HG02938 (cell line): ENCODE measurements around the gene BAHCC1.
A peak's percentile ranks its signal among the peaks of the same experiment; 100 is the strongest.

Experiments used
- ATAC-seq: cut with Tn5 transposase; IDR thresholded peaks from one replicate; pipeline ENCODE4 v1.9.1; 2021; ENCODE audit warnings: mild to moderate bottlenecking, moderate library complexity; ENCODE audit not compliant: unreplicated experiment

The BAHCC1 gene

DNA sequence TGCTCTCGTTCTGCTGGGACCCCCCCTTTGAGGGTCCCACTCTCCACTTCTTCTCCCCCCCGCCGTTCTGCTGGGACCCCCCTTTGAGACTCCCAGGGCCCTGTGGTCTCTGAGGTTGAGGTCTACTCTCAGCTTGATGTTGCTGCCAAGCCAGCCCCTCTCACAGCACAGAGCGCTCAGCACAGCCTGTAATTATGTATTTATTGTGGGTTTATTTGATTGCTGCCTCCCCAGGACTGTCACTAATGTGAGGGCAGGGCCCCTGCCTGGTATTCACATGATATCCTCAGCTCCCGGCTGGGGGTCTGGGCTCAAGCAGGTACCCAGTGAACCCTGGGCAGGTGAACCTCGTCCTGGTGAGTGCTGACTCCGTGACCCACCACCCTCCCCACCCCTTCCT, 81.9 kb downstream of the BAHCC1 start:
- no peak for ATAC-seq

DNA sequence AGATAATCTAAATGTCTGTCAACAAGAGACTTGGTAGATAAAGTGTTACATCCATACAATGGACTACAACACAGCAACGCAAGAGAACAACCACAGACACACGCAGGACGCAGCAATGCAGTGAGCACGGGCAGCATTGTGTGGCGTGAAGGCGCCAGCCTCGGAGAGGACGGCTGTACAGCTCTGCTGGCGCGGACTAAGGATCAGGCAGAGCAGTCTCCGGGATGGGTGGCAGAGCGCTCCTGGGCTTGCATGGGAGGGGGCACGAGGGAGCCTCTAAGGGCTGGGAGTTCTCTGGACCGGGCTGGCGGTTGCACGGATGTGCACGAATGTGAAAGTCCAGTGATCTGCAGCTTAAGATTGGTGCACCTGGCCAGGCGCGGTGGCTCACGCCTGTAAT, 82.9 kb downstream of the BAHCC1 start:
- no peak for ATAC-seq

DNA sequence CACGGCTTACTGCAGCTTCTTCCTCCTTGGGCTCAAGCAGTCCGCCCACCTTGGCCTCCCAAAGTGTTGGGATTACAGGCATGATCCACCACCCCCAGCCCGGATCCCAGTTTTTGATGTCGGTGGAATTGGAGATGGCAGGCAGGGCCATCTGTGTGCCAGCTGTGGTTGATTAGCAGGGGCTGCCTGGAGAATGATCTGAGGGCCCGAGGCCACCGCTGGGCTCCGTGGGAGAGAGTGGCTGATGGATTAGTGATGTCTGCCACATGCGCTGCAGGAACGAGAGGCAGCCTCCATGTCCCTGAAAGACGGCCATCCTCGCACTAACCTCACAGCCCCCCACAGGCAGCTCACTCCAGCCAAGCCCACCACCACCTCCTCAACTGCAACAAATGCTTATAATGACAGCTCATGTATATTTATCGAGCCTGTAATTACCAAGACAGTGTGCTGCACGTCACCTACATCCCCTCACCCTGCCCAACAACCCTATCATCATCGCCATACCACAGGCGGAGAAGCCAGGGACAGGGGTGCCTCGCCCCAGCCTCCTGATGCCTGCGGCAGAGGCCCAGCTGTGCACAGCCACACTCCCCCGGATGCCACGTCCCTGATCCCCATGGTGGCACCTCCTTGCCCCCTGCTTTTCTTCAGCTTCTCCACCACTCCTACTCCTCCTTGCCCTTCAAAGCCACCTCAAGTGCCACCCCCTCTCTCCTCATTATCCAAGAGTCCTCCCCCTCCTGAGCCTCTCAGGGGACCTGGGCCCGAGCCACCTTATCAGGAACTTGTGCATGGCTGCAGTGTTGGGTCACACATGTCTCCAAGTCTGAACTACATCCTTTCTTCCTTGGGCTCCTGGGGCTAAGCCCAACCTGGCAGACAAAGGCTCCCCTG, 84.2 kb downstream of the BAHCC1 start:
- no peak for ATAC-seq

DNA sequence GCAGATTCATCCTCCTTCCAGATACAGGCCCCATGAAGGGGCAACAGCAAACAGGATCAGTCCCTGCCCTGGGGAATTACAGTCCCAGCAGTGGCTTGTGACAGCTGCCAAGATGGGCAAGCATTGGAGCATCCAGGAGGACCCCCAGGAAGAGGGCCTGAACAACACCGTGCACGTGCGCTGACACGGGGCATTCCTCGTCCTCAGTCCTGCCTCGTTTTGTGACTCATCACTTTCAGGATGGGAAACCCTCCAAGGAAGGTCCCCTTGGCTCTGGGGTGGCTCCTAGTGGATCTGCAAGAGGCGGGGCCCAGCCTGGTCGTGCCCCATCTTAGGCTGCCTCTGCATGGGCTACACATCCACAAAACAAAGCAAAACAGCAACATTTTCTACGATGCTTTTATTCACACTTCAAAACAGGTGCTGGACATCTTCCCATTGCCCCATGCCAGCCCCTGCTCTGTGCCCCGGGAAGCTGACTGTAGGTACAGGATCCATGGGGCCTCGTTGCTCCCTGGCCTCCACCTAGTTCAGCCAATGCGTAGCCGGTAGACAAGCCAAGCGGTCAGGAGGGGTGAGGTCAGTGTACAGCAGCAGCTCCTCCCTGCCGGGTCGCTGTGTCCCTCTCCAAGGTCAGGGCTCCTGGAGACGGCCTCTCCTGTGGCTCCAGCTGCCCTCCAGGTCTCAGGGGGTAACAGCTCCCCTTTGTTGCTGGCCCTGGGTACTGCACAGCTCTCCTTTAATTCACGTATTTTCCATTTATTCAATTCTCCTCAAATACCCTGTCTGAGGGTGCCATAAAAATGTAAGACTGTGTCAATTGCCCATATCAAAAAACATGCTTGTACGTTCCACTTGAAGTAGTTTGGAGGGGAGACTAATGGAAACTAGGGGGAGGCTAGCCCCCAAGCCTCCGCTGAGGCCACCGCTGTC, 85.1 kb downstream of the BAHCC1 start:
- no peak for ATAC-seq

DNA sequence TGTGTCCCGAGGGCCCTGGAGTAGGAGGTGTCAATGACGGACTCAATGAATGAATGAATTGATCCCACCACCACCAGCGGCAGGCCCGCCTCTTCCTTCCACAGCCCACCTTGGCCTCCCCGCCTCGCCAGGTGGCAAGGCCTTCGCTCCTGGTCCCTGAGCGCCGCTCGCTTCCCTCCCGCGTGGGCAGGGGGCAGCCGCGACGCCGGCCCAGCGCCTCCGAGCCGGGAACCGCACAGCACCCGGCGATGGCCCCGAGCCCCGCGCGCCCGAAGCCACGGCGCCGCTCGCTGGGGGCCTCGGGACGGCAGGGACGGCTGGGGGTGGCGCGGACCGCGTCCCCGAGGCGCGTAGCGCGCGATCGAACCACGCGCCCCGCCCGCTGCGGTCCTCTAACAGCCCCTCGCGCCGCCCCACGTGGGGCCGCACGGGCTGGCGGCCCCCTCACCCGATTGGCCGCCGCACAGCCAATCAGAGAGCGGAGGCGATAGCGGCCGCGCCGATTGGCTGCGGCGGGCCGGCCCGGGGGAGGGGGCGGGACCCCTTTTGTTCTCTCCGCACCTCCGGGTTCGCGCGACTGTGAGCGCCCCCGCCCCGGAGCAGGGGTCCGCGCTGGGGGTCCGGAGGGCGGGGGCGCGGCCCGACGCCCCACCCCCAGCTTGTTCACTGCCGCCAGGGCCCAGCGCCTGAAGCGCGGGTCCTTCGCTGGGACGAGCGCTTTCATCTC, 86.0 kb downstream of the BAHCC1 start:
- no peak for ATAC-seq

DNA sequence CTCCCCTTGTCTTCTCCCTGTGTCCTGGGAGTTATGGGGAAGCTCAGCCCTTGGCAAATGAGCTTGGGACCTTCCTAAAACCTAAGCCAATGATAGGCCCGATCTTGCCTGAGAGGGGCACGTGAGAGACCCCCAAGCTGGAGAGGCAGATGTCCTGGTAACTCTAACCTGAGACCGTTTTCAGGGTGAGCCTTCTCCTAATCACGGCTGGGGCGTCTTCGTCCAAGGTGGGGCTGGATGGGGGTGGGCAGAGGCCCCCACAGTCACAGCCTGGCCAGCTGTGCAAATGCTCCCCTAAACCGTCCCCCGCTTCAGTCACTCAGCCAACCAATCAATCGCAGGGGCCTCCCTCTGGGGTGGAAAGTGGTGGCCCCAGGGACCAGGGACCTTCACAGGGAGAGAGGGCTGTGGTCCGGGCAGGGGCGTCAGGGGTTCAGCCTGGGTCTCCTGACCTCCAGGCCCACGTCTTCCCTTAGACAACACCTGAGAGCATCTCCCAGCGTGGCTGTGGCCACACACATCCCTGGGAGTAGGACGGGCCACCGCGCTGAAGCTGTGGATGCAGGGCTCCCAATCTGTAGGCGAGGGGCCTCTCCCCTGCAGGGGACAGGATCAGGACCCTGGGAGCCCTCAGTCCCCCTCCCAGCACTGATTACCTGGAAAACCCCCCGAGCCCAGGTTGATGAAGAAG, 86.7 kb downstream of the BAHCC1 start:
- no peak for ATAC-seq

GRCh38 chr17:81482673-81483072, 87.4 kb downstream of the BAHCC1 start:
- no peak for ATAC-seq

DNA sequence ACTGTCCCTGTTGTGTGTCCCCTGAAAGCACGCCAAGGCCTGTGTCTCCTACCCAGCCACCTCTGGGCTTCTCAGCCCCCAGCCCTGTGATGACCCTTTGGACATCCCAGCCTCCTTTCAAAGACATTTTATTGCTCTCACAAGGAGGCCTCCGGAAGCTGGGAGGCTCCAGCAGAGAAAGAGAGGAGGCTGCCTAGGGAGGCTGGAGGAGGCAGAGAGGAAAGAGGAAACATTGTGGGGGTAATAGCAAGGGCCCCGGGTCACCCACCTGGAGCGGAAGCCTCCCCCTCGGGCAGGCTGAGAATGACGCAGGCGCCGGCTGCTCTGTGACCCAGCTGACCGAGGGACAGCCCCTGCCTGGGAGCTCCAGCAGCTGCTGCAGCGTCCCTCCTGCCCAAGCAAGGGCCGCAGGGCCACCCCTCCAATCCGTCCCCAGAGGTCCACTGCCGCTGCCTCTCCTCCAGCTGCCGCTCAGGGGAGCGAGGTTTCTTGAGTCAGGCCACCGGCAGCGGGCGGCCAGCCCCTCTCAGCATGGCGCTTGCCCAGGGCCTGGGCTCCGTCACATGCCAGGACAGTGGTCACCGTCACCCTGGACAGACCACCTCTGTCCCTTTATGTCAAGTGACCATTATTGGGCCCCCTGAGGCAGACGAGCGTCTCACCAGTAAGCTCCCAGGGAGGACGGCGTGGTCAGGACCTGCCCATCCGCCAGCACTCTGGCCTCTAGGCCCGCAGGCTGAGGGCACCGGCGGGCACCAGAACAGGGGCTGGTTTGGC, 88.0 kb downstream of the BAHCC1 start:
- ATAC-seq, result no peak

DNA sequence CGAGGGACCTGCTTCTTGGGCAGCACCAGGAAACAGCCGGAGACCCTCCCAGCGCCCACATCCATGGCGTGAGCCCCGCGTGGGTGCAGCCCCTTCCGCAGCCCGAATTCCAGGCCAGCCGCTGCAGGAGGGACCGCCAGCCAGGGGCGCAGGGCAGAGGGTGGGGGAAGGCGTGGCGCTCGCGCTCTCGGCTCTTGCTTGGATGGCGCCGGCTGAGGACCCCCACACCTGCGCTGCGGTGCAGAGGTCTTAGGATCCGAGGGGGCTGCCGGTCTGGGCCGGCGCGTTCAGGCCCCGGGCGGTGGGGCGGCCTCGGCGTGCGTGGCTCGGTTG, 88.6 kb downstream of the BAHCC1 start:
- no peak for ATAC-seq

GRCh38 chr17:81484195-81484979, 89.1 kb downstream of the BAHCC1 start:
- ATAC-seq, result peak; percentile 65

- no peak for ATAC-seq
These were observed 91.0 kb downstream of the BAHCC1 start for GRCh38 chr17:81486199-81486810.

DNA sequence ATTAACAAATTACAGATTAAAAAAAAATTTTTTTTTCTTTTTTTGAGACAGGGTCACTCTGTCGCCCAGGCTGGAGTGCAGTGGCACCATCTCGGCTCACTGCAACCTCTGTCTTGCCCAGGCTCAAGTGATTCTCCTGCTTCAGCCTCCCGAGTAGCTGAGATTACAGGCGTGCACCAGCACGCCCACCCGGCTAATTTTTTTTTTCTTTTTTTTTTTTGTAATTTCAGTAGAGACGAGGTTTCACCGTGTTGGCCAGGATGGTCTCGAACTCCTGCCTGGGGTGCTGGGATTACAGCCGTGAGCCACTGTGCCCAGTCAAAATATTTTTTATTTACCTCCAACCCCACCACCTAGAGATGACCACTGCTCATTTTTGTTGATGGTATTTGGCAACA, 91.8 kb downstream of the BAHCC1 start:
- no peak for ATAC-seq

- ATAC-seq, result no peak
These were observed 92.4 kb downstream of the BAHCC1 start for GRCh38 chr17:81487487-81488275.

- no peak for ATAC-seq
These were observed 93.1 kb downstream of the BAHCC1 start for GRCh38 chr17:81488276-81488860.

- no peak for ATAC-seq
These were observed 94.0 kb downstream of the BAHCC1 start for GRCh38 chr17:81489012-81489997.
